GM12864 (cell line): ENCODE results near the gene DUOX1.

ENCODE experiments used
- DNase-seq: peaks from one replicate; pipeline ENCODE4 v3.0.0-alpha.2; 2011; ENCODE audit warnings: low read depth
- H3K4me3 ChIP-seq: 2 replicates; pipeline ENCODE4 v1.5.1; 2011; ENCODE audit warnings: mild to moderate bottlenecking, low read depth, low read length, control low read depth
- TF ChIP-seq, protein P1 (sequence below): IDR thresholded peaks from 2 replicates; pipeline ENCODE4 v1.5.1; 2011; ENCODE audit warnings: low read depth, mild to moderate bottlenecking, moderate library complexity, low read length, control low read depth, inconsistent platforms; ENCODE audit errors: missing control alignments

DUOX1 gene

DNA sequence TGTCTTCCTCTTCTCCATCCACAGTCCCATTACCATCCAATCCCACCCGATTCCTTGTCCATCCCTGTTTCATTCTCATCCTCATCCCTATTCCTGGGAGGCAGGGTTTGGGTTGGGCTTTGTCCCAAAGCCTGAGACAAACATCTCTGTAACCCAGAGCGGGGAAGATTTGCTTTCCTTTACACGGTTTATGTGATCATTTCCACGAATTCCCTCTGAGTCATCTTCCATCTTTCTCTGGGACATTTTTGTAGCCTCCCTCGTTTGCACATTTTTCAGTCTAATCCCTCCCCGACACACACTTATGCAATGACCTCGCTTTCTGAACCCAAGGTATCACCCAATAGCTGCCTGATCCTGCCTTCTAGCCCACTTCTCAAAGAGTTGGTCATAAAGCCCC, 38.6 kb upstream of the DUOX1 start:
- TF ChIP-seq, protein P1, sequence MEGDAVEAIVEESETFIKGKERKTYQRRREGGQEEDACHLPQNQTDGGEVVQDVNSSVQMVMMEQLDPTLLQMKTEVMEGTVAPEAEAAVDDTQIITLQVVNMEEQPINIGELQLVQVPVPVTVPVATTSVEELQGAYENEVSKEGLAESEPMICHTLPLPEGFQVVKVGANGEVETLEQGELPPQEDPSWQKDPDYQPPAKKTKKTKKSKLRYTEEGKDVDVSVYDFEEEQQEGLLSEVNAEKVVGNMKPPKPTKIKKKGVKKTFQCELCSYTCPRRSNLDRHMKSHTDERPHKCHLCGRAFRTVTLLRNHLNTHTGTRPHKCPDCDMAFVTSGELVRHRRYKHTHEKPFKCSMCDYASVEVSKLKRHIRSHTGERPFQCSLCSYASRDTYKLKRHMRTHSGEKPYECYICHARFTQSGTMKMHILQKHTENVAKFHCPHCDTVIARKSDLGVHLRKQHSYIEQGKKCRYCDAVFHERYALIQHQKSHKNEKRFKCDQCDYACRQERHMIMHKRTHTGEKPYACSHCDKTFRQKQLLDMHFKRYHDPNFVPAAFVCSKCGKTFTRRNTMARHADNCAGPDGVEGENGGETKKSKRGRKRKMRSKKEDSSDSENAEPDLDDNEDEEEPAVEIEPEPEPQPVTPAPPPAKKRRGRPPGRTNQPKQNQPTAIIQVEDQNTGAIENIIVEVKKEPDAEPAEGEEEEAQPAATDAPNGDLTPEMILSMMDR, result no peak
- H3K4me3 ChIP-seq, result no peak overlapping the region
- no peak for DNase-seq

- no peak overlapping the region for H3K4me3 ChIP-seq
- TF ChIP-seq, protein P1, result no peak
- DNase-seq, result no peak
These were observed 38.2 kb upstream of the DUOX1 start for GRCh38 chr15:45091576-45091975.

DNA sequence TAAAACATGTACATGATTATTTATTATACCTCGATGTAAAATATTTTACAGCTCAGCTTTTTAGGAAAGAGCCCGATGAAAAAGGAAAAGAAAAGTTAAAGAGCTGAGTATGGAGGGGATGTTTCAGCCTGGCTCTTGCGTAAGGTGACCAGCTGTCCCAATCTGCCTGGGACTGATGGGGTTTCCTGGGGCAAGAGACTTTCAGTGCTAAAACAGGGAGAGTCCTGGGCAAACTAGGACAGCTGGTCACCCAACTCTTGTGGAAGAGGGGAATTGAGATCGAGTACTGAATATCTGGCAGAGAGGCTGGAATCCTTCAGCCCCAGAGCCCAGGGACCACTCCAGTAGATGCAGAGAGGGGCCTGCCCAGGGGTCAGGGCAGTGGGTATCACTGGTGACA, 36.8 kb upstream of the DUOX1 start:
- DNase-seq, result no peak
- TF ChIP-seq, protein P1, result no peak
- no peak overlapping the region for H3K4me3 ChIP-seq

DNA sequence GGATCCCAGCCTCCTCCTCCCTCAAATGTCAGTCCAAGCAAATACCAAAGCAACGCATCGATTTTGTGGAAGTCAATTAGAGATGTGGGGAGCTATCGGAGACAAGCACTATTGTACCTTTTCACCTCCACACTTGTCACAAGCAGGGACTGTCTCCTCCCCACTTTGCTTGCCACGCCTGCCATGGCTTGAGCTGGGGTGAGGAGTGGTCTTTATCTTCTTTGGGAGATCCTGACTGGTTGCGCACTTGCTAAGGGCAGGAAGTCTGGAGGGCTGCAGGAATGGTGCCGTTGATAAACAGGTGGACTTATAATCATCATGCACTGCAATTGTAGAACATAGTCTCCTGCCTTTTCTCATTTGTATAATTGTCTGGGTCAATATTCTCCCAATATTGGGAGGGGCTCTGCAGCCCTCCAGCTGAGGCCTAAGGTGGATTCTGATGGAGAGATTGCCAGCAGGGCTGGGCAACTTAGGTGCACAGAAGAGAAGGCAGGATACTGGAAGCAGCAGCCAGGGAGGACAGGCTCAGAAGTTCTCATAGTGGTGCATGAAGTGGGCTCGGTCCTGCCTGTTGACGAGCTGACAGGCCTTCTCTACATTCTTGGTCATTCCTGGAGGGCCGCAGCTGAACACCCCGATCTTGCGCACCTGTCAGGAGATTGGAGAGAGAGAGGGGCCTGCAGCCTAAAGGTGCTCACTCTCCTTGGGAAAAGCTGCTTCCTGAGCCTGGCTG, 36.0 kb upstream of the DUOX1 start:
- TF ChIP-seq, protein P1, result no peak
- no peak overlapping the region for H3K4me3 ChIP-seq
- no peak for DNase-seq

DNA sequence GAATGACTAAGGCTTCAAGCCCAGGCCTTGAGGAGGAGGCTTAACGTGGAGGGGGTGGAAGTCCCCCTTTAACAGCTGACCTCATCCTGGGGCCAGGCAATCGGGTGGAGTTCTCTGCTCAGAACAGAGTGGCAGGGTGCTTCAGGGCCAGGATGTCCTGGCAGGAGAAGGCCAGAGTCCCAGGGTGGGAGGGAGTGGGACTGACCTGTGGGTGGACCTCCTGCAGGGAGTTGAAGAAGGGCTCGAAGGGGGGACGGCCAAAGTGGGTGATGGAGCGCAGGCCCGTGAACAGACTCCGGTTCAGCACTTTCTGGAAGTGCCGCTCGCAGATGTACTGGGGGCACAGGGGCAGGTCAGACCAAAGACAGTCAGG, 35.5 kb upstream of the DUOX1 start:
- no peak overlapping the region for H3K4me3 ChIP-seq
- TF ChIP-seq, protein P1, result no peak
- DNase-seq, result no peak

DNA sequence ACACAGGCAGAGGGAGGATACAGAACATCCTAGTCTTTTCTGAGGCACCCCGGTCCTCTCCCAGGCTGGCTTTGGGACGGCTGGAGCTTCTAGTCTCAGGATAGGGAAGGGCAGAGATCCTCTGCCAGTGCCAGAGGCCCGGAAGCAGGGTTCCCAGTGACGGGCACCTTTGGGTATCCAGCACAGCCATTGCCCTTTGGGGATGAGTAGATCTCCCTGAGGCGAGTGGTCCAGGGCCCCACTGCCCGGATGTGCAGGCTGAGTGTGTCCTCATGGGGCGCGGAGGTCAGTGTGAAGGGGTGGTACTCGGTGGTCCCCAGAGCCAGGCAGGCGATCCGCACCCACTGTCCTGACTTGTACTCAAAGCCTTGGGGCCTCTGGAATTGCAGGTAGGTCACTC, 34.1 kb upstream of the DUOX1 start:
- no peak overlapping the region for H3K4me3 ChIP-seq
- DNase-seq, result no peak
- TF ChIP-seq, protein P1, result no peak

DNA sequence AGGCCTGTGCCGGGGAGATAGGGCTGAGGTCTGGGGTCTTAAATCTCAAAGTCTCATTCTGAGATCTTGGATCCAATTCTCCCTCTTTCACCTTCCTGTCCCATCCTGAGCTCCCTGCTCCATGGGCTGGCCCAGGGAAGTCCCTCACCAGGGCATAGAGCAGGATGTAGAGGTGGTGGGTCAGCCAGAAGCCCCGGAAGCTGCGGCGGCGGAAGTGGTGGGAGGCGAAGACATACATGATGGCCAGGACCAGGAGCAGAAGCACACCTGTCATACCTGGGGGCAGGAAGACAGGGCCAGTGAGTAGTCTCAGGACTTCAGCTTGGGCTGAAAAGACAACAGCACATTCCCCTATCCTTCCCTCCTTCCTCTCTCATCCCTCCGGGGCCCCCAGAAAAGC, 32.3 kb upstream of the DUOX1 start:
- no peak for DNase-seq
- H3K4me3 ChIP-seq, result no peak overlapping the region
- TF ChIP-seq, protein P1, result no peak
